ENCODE measurements around the gene PRPF38A. TPM values are rescaled to one million over a fixed set of nuclear protein-coding genes. Genes with fewer than 3 reads are reported as not detected.

PRPF38A gene, protein sequence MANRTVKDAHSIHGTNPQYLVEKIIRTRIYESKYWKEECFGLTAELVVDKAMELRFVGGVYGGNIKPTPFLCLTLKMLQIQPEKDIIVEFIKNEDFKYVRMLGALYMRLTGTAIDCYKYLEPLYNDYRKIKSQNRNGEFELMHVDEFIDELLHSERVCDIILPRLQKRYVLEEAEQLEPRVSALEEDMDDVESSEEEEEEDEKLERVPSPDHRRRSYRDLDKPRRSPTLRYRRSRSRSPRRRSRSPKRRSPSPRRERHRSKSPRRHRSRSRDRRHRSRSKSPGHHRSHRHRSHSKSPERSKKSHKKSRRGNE
- total RNA-seq (10 to 100 TPM; 31.4 to 37.9 TPM), polyA plus RNA-seq (10 to 100 TPM; 13.6 to 23.8 TPM)
- long read RNA-seq, donor 1, full-length matches to known transcripts: 19 of 148 reads
- long read RNA-seq, donor 1, partial matches to known transcripts: 115 of 148 reads
- long read RNA-seq, donor 1, other reads (novel, unspliced or antisense): 14 of 148 reads
- long read RNA-seq, donor 2, full-length matches to known transcripts: 3 of 3 reads
- long read RNA-seq, donor 2, partial matches to known transcripts: 0 of 3 reads
- long read RNA-seq, donor 2, other reads (novel, unspliced or antisense): 0 of 3 reads
- long read RNA-seq, donor 3, full-length matches to known transcripts: 13 of 18 reads
- long read RNA-seq, donor 3, partial matches to known transcripts: 5 of 18 reads
- long read RNA-seq, donor 3, other reads (novel, unspliced or antisense): 0 of 18 reads
- long read RNA-seq, donor 4, full-length matches to known transcripts: 8 of 13 reads
- long read RNA-seq, donor 4, partial matches to known transcripts: 5 of 13 reads
- long read RNA-seq, donor 4, other reads (novel, unspliced or antisense): 0 of 13 reads
- long read RNA-seq, donor 5, full-length matches to known transcripts: 17 of 147 reads
- long read RNA-seq, donor 5, partial matches to known transcripts: 130 of 147 reads
- long read RNA-seq, donor 5, other reads (novel, unspliced or antisense): 0 of 147 reads

- WGBS, 2 donors: 0% methylated on average over 57 of the region's 57 CpGs
- peak; percentile 19 for TF ChIP-seq CTCF (IDR thresholded peaks at IDR 0.05; ENCODE audit: control extremely low read depth, extremely low read depth)
- no peaks in the 10 kb centered on the region for H3K27me3 ChIP-seq (ENCODE audit: control insufficient read depth in 3 of 3, insufficient read depth in 3 of 3, low read length in 2 of 3)
- H3K4me3 ChIP-seq: peak within 1 kb of the TSS; percentile 73
- peak within 1 kb of the TSS; percentile 97 to 99 for H3K9ac ChIP-seq (ENCODE audit: insufficient read depth in 1 of 2, low read length in 2 of 2)
- H3K36me3 ChIP-seq (ENCODE audit: control insufficient read depth in 4 of 4, insufficient read depth in 4 of 4, low read length in 4 of 4): peaks cover 8 to 16% (median 14%) of the 10 kb centered on the region in 4 donors
- ATAC-seq (ENCODE audit: insufficient read depth, low FRiP score): peak; percentile 98
- H3K4me1 ChIP-seq (ENCODE audit: control insufficient read depth in 5 of 5, insufficient read depth in 5 of 5, low read length in 5 of 5): peaks cover 0 to 17% (median 10%) of the 10 kb centered on the region in 5 donors
- peak; percentile 97 to 99 (median 99) for DNase-seq
- peak within 1 kb of the TSS; percentile 89 to 93 for H3K27ac ChIP-seq (ENCODE audit: low read depth in 1 of 2, low read length in 1 of 2)
- H3K9me3 ChIP-seq (ENCODE audit: control insufficient read depth in 4 of 4, insufficient read depth in 3 of 4, low read length in 3 of 4): no peaks in the 10 kb centered on the region
Observed at GRCh38 chr1:52404116-52404974, at the start of gene PRPF38A, which contains the start of gene ORC1. PRPF38A (plus strand) TSS chr1:52404602; CDS start chr1:52404750, 148 bp downstream. ORC1 (minus strand) TSS chr1:52404423; CDS start chr1:52402223, 2,200 bp downstream.

GRCh38 chr1:52355436-52355835 is 49.0 kb upstream of the PRPF38A start:
- H3K9me3 ChIP-seq (ENCODE audit: control insufficient read depth in 4 of 4, insufficient read depth in 3 of 4, low read length in 3 of 4): no peaks in the 10 kb centered on the region
- TF ChIP-seq CTCF (IDR thresholded peaks at IDR 0.05; ENCODE audit: control extremely low read depth, extremely low read depth): no peak
- H3K9ac ChIP-seq (ENCODE audit: insufficient read depth in 1 of 2, low read length in 2 of 2): no peak overlapping the region
- H3K27me3 ChIP-seq (ENCODE audit: control insufficient read depth in 3 of 3, insufficient read depth in 3 of 3, low read length in 2 of 3): no peaks in the 10 kb centered on the region
- 92 to 94% methylated on average over 8 of the region's 8 CpGs for WGBS, 2 donors
- no peak for DNase-seq
- H3K4me1 ChIP-seq (ENCODE audit: control insufficient read depth in 5 of 5, insufficient read depth in 5 of 5, low read length in 5 of 5): no peaks in the 10 kb centered on the region
- no peak for ATAC-seq (ENCODE audit: insufficient read depth, low FRiP score)
- H3K27ac ChIP-seq (ENCODE audit: low read depth in 1 of 2, low read length in 1 of 2): no peak overlapping the region
- no peak overlapping the region for H3K4me3 ChIP-seq
- H3K36me3 ChIP-seq (ENCODE audit: control insufficient read depth in 4 of 4, insufficient read depth in 4 of 4, low read length in 4 of 4): peaks cover 43 to 83% (median 49%) of the 10 kb centered on the region in 4 donors

DNA sequence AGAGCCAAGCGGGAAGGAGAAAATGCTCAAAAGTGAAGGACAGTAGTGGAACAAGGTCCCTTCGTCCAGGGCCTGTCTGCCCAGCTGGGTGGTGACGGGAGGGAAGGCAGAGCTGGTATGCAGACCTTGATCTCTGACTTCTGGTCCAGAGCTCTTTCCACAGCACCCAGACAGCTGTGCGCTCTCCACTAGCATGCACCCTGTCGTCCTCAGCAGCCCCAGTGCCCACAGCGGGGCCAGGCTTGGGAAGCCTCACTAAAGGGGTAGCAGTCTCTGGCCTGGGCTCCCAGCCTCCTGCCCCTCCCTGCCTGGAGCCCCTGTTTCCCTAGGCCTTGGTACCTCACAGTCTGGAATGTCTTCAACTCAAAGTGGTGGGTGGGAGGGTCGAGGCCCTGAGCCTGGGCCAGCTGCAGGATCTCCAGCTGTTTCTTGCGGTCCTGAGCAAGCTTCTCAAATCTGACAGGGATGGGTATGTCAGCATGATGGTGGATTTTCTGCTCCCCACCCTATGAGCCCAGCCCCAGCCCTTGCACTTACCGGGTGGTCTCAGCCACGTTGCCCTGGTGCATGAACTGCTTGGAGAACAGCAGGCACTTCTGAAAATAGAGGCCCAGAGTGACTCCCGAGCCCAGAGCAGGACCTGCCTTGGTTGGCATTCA is 48.4 kb upstream of the PRPF38A start:
- TF ChIP-seq CTCF (IDR thresholded peaks at IDR 0.05; ENCODE audit: control extremely low read depth, extremely low read depth): no peak
- no peak for DNase-seq
- Histone ChIP-seq H3K4me3 (no peak overlapping the region), H3K9ac (ENCODE audit: insufficient read depth in 1 of 2, low read length in 2 of 2) (no peak overlapping the region), H3K4me1 (ENCODE audit: control insufficient read depth in 5 of 5, insufficient read depth in 5 of 5, low read length in 5 of 5) (no peaks in the 10 kb centered on the region), H3K27ac (ENCODE audit: low read depth in 1 of 2, low read length in 1 of 2) (no peak overlapping the region), H3K27me3 (ENCODE audit: control insufficient read depth in 3 of 3, insufficient read depth in 3 of 3, low read length in 2 of 3) (no peaks in the 10 kb centered on the region), H3K9me3 (ENCODE audit: control insufficient read depth in 4 of 4, insufficient read depth in 3 of 4, low read length in 3 of 4) (no peaks in the 10 kb centered on the region), H3K36me3 (ENCODE audit: control insufficient read depth in 4 of 4, insufficient read depth in 4 of 4, low read length in 4 of 4) (peaks cover 47 to 84% (median 52%) of the 10 kb centered on the region in 4 donors)
- no peak for ATAC-seq (ENCODE audit: insufficient read depth, low FRiP score)
- WGBS, 2 donors: 91 to 93% methylated on average over 11 of the region's 11 CpGs
